Mucosa of descending colon (tissue), 3 donors: ENCODE measurements around the gene DENND2A. TPM values are rescaled to one million over a fixed set of nuclear protein-coding genes. Genes with fewer than 3 reads are reported as not detected.

Experiments
- ATAC-seq: fragments of 200-7000 bp; cut with Tn5 transposase; one replicate; pipeline ENCODE4 v1.9.1; 2020; ENCODE audit warnings: mild to moderate bottlenecking, moderate library complexity
- DNase-seq, 3 donors: peaks; one replicate each; pipeline ENCODE4 v3.0.0-alpha.2; 2020
- H3K36me3 ChIP-seq: fragments of 200-600 bp; one replicate; pipeline ENCODE4 v1.8.0; 2021; ENCODE audit warnings: low read depth, mild to moderate bottlenecking
- H3K4me1 ChIP-seq: fragments of 200-600 bp; one replicate; pipeline ENCODE4 v1.8.0; 2021; ENCODE audit warnings: low read depth, mild to moderate bottlenecking
- H3K4me3 ChIP-seq: fragments of 200-600 bp; one replicate; pipeline ENCODE4 v1.8.0; 2021; ENCODE audit warnings: mild to moderate bottlenecking
- H3K9me3 ChIP-seq: fragments of 200-600 bp; one replicate; pipeline ENCODE4 v1.8.0; 2021; ENCODE audit warnings: mild to moderate bottlenecking
- CTCF ChIP-seq: fragments of 200-600 bp; IDR thresholded peaks from one replicate; pipeline ENCODE4 v1.8.0; 2022; ENCODE audit warnings: antibody characterized with exemption, mild to moderate bottlenecking
- intact Hi-C, 2 donors: fragments of 100-400 bp; cut with DNase I in 1 of 2; cut with micrococcal nuclease in 1 of 2; formaldehyde crosslinking; loops; one replicate each; pipeline versions ENCODE4 v1.11.0 to v1.11.1; 2022; cut with DNase I, micrococcal nuclease
- total RNA-seq, 3 donors: library from RNA; stranded (reverse); fragmentation: NEBNext Ultra II Directional in 2 of 3; extraction: Animal tissue kit (Norgen Biotek cat#: 25700) in 2 of 3; gene quantifications; one replicate each; pipeline versions ENCODE4 v1.2.1 to v1.2.4, GENCODE V29; 2021 to 2023
- donor health status: DM: no; HTN: no; CAD: no; lungs with moderate emphysema.
- donor health status: DM: no; HTN: no; CAD: no.
- donor health status: DM: no; HTN: yes; CAD: no.

DENND2A gene
- total RNA-seq, 3 donors from 2014 or later, result 8.4 to 17.7 (median 10.1) TPM

- no peaks in the 10 kb centered on the region for H3K36me3 ChIP-seq
- no peak overlapping the region for H3K4me3 ChIP-seq
- H3K9me3 ChIP-seq, result no peaks in the 10 kb centered on the region
- DNase-seq (no peak), ATAC-seq (no peak)
- TF ChIP-seq CTCF, result no peak
- H3K4me1 ChIP-seq, result no peaks in the 10 kb centered on the region
- intact Hi-C loops, result no loop called here
Observed at GRCh38 chr7:140593672-140593982, 47.0 kb downstream of the DENND2A start.

- DNase-seq (no peak), ATAC-seq (no peak)
- intact Hi-C loops, result no loop called here
- Histone ChIP-seq H3K9me3 (no peaks in the 10 kb centered on the region), H3K4me1 (no peaks in the 10 kb centered on the region), H3K4me3 (no peak overlapping the region), H3K36me3 (no peaks in the 10 kb centered on the region)
- no peak for TF ChIP-seq CTCF
Observed at GRCh38 chr7:140592964-140593671, 47.5 kb downstream of the DENND2A start.

- intact Hi-C loops, result no loop called here
- Histone ChIP-seq H3K36me3 (no peaks in the 10 kb centered on the region), H3K9me3 (no peaks in the 10 kb centered on the region), H3K4me1 (no peaks in the 10 kb centered on the region), H3K4me3 (no peak overlapping the region)
- TF ChIP-seq CTCF, result no peak
- DNase-seq (no peak), ATAC-seq (no peak)
Observed at GRCh38 chr7:140591180-140591902, 49.3 kb downstream of the DENND2A start.

- ATAC-seq, result no peak
- H3K4me3 ChIP-seq, result no peak overlapping the region
- DNase-seq, result no peak
- H3K9me3 ChIP-seq, result no peaks in the 10 kb centered on the region
- intact Hi-C loops, result no loop called here
- no peaks in the 10 kb centered on the region for H3K4me1 ChIP-seq
- no peaks in the 10 kb centered on the region for H3K36me3 ChIP-seq
- no peak for TF ChIP-seq CTCF
Observed at GRCh38 chr7:140587243-140587642, 53.4 kb downstream of the DENND2A start.

GRCh38 chr7:140586516-140586915 is 54.1 kb downstream of the DENND2A start:
- DNase-seq (no peak), ATAC-seq (no peak)
- no peak overlapping the region for H3K4me3 ChIP-seq
- TF ChIP-seq CTCF, result no peak
- H3K36me3 ChIP-seq, result no peaks in the 10 kb centered on the region
- H3K9me3 ChIP-seq, result no peaks in the 10 kb centered on the region
- no peaks in the 10 kb centered on the region for H3K4me1 ChIP-seq
- intact Hi-C loops, result no loop called here
